Activated CD4-positive, alpha-beta T cell treated with anti-CD3 and anti-CD28 coated beads for 36 hours (primary cell): ENCODE results near the gene CCSER1. TPM values are rescaled to one million over a fixed set of nuclear protein-coding genes. Genes with fewer than 3 reads are reported as not detected.

ENCODE experiments used
- ATAC-seq: fragments of 200-7000 bp; cut with Tn5 transposase; one replicate; pipeline ENCODE4 v1.10.0; 2021; ENCODE audit warnings: mild to moderate bottlenecking, moderate library complexity
- CTCF ChIA-PET: fragments of 350-600 bp; sonication (Branson Sonifier 250); formaldehyde crosslinking; loops from one replicate; lab custom pipeline; 2021; ENCODE audit warnings: antibody characterized with exemption; lab: Charles Lee
- POLR2A ChIA-PET: fragments of 350-600 bp; sonication (Branson Sonifier 250); formaldehyde crosslinking; loops from one replicate; lab custom pipeline; 2021; ENCODE audit warnings: antibody characterized with exemption, inconsistent platforms; lab: Charles Lee
- DNase-seq: peaks from one replicate; pipeline ENCODE4 v3.0.0-alpha.2; 2020
- H3K27ac Mint-ChIP-seq: one replicate; pipeline ENCODE4 v1.8.0; 2021; ENCODE audit warnings: mixed read lengths
- H3K27me3 Mint-ChIP-seq: one replicate; pipeline ENCODE4 v1.8.0; 2021; ENCODE audit warnings: mixed read lengths
- H3K36me3 Mint-ChIP-seq: one replicate; pipeline ENCODE4 v1.8.0; 2021; ENCODE audit warnings: low read depth, mixed read lengths
- H3K4me1 Mint-ChIP-seq: one replicate; pipeline ENCODE4 v1.8.0; 2021; ENCODE audit warnings: mixed read lengths
- H3K4me3 Mint-ChIP-seq: one replicate; pipeline ENCODE4 v1.8.0; 2021; ENCODE audit warnings: mild to moderate bottlenecking, moderate library complexity, mixed read lengths
- H3K9me3 Mint-ChIP-seq: one replicate; pipeline ENCODE4 v1.8.0; 2021; ENCODE audit warnings: low read depth, mixed read lengths
- intact Hi-C, 2 experiments: fragments of 100-400 bp; cut with DNase I in 1 of 2; cut with micrococcal nuclease in 1 of 2; formaldehyde crosslinking; loops; one replicate each; pipeline versions ENCODE4 v1.14.2 to v1.15.1; 2022 to 2024; cut with DNase I, micrococcal nuclease
- total RNA-seq, 2 experiments: library from RNA; stranded (reverse); gene quantifications; one replicate each; pipeline ENCODE4 v1.2.3, GENCODE V29; 2021

Gene CCSER1
- total RNA-seq, 2 experiments from 2014 or later, result 0.14 TPM; not detected in 1

- intact Hi-C loops, result no loop called here
- ChIA-PET CTCF (no interaction called here), POLR2A (no interaction called here)
- Mint-ChIP-seq H3K4me3 (no peak overlapping the region), H3K27ac (no peak overlapping the region), H3K9me3 (no peaks in the 10 kb centered on the region), H3K4me1 (no peaks in the 10 kb centered on the region), H3K27me3 (no peaks in the 10 kb centered on the region), H3K36me3 (no peaks in the 10 kb centered on the region)
- ATAC-seq (no peak), DNase-seq (no peak)
Observed at GRCh38 chr4:90415116-90415515, 287.9 kb downstream of the CCSER1 start.

- CTCF ChIA-PET, result interaction anchor here (0.6 to 1.8 kb wide), 5 partner anchors 11 to 1675 kb away, joined by 3 to 10 read pairs (median 3); no protein-coding TSS in a partner anchor
- no peaks in the 10 kb centered on the region for H3K9me3 Mint-ChIP-seq
- H3K27ac Mint-ChIP-seq, result no peak overlapping the region
Observed at GRCh38 chr4:90419124-90419711, 292.0 kb downstream of the CCSER1 start.

GRCh38 chr4:90421161-90421560 is 294.0 kb downstream of the CCSER1 start:
- CTCF ChIA-PET, result no interaction called here
- DNase-seq (no peak), ATAC-seq (no peak)
- POLR2A ChIA-PET, result no interaction called here
- no peaks in the 10 kb centered on the region for H3K9me3 Mint-ChIP-seq
- no peaks in the 10 kb centered on the region for H3K27me3 Mint-ChIP-seq
- intact Hi-C loops, result no loop called here
- H3K4me1 Mint-ChIP-seq, result no peaks in the 10 kb centered on the region
- no peaks in the 10 kb centered on the region for H3K36me3 Mint-ChIP-seq
- no peak overlapping the region for H3K27ac Mint-ChIP-seq
- no peak overlapping the region for H3K4me3 Mint-ChIP-seq

More at GRCh38 chr4:90419124-90419711, 292.0 kb downstream of the CCSER1 start:
- no peak for ATAC-seq
- H3K36me3 Mint-ChIP-seq, result no peaks in the 10 kb centered on the region
- no peak for DNase-seq
- H3K4me1 Mint-ChIP-seq, result no peaks in the 10 kb centered on the region
- intact Hi-C loops, result loop anchor here in 1 of 2 experiments (2.0 kb wide), 1 partner anchor 1968 kb away; no protein-coding TSS in a partner anchor
- no peaks in the 10 kb centered on the region for H3K27me3 Mint-ChIP-seq
- H3K4me3 Mint-ChIP-seq, result no peak overlapping the region
- POLR2A ChIA-PET, result no interaction called here

- CTCF ChIA-PET, result no interaction called here
- no peaks in the 10 kb centered on the region for H3K36me3 Mint-ChIP-seq
- DNase-seq, result no peak
- H3K27ac Mint-ChIP-seq, result no peak overlapping the region
- no peaks in the 10 kb centered on the region for H3K27me3 Mint-ChIP-seq
- no peak for ATAC-seq
- H3K9me3 Mint-ChIP-seq, result no peaks in the 10 kb centered on the region
- no peaks in the 10 kb centered on the region for H3K4me1 Mint-ChIP-seq
- POLR2A ChIA-PET, result no interaction called here
- no peak overlapping the region for H3K4me3 Mint-ChIP-seq
- intact Hi-C loops, result no loop called here
Observed at GRCh38 chr4:90425893-90426292, 298.7 kb downstream of the CCSER1 start.

GRCh38 chr4:90438522-90438921 is 311.3 kb downstream of the CCSER1 start:
- H3K4me1 Mint-ChIP-seq, result no peaks in the 10 kb centered on the region
- intact Hi-C loops, result no loop called here
- CTCF ChIA-PET, result no interaction called here
- POLR2A ChIA-PET, result no interaction called here
- no peaks in the 10 kb centered on the region for H3K9me3 Mint-ChIP-seq
- no peaks in the 10 kb centered on the region for H3K27me3 Mint-ChIP-seq
- H3K4me3 Mint-ChIP-seq, result no peak overlapping the region
- H3K27ac Mint-ChIP-seq, result no peak overlapping the region
- no peaks in the 10 kb centered on the region for H3K36me3 Mint-ChIP-seq
- ATAC-seq, result no peak
- DNase-seq, result no peak

GRCh38 chr4:90441770-90442169 is 314.6 kb downstream of the CCSER1 start:
- ATAC-seq (no peak), DNase-seq (no peak)
- Mint-ChIP-seq H3K36me3 (no peaks in the 10 kb centered on the region), H3K4me3 (no peak overlapping the region), H3K27me3 (no peaks in the 10 kb centered on the region), H3K9me3 (no peaks in the 10 kb centered on the region), H3K27ac (no peak overlapping the region), H3K4me1 (no peaks in the 10 kb centered on the region)
- ChIA-PET POLR2A (no interaction called here), CTCF (no interaction called here)
- intact Hi-C loops, result no loop called here

GRCh38 chr4:90442619-90443018 is 315.4 kb downstream of the CCSER1 start:
- ChIA-PET POLR2A (no interaction called here), CTCF (no interaction called here)
- no peaks in the 10 kb centered on the region for H3K36me3 Mint-ChIP-seq
- no peaks in the 10 kb centered on the region for H3K27me3 Mint-ChIP-seq
- no peak for ATAC-seq
- H3K27ac Mint-ChIP-seq, result no peak overlapping the region
- DNase-seq, result no peak
- no peak overlapping the region for H3K4me3 Mint-ChIP-seq
- H3K4me1 Mint-ChIP-seq, result no peaks in the 10 kb centered on the region
- intact Hi-C loops, result no loop called here
- H3K9me3 Mint-ChIP-seq, result no peaks in the 10 kb centered on the region

- H3K4me1 Mint-ChIP-seq, result no peaks in the 10 kb centered on the region
- ChIA-PET CTCF (no interaction called here), POLR2A (no interaction called here)
- no peaks in the 10 kb centered on the region for H3K36me3 Mint-ChIP-seq
- DNase-seq (no peak), ATAC-seq (no peak)
- intact Hi-C loops, result no loop called here
- no peaks in the 10 kb centered on the region for H3K9me3 Mint-ChIP-seq
- no peak overlapping the region for H3K27ac Mint-ChIP-seq
- H3K4me3 Mint-ChIP-seq, result no peak overlapping the region
- no peaks in the 10 kb centered on the region for H3K27me3 Mint-ChIP-seq
Observed at GRCh38 chr4:90443231-90443630, 316.0 kb downstream of the CCSER1 start.

- Mint-ChIP-seq H3K4me1 (no peaks in the 10 kb centered on the region), H3K9me3 (no peaks in the 10 kb centered on the region), H3K27me3 (no peaks in the 10 kb centered on the region), H3K27ac (no peak overlapping the region), H3K4me3 (no peak overlapping the region), H3K36me3 (no peaks in the 10 kb centered on the region)
- ATAC-seq (no peak), DNase-seq (no peak)
- intact Hi-C loops, result no loop called here
- ChIA-PET CTCF (no interaction called here), POLR2A (no interaction called here)
Observed at GRCh38 chr4:90444904-90445303, 317.7 kb downstream of the CCSER1 start.

GRCh38 chr4:90445380-90445779 is 318.2 kb downstream of the CCSER1 start:
- intact Hi-C loops, result no loop called here
- Mint-ChIP-seq H3K4me1 (no peaks in the 10 kb centered on the region), H3K27me3 (no peaks in the 10 kb centered on the region), H3K9me3 (no peaks in the 10 kb centered on the region), H3K36me3 (no peaks in the 10 kb centered on the region), H3K27ac (no peak overlapping the region), H3K4me3 (no peak overlapping the region)
- DNase-seq, result no peak
- ChIA-PET CTCF (no interaction called here), POLR2A (no interaction called here)
- no peak for ATAC-seq

GRCh38 chr4:90449626-90450025 is 322.4 kb downstream of the CCSER1 start:
- no peaks in the 10 kb centered on the region for H3K9me3 Mint-ChIP-seq
- no peak for DNase-seq
- intact Hi-C loops, result no loop called here
- H3K27ac Mint-ChIP-seq, result no peak overlapping the region
- H3K4me3 Mint-ChIP-seq, result no peak overlapping the region
- POLR2A ChIA-PET, result no interaction called here
- ATAC-seq, result no peak
- no peaks in the 10 kb centered on the region for H3K27me3 Mint-ChIP-seq
- no peaks in the 10 kb centered on the region for H3K4me1 Mint-ChIP-seq
- CTCF ChIA-PET, result no interaction called here
- no peaks in the 10 kb centered on the region for H3K36me3 Mint-ChIP-seq

- no peak for ATAC-seq
- CTCF ChIA-PET, result no interaction called here
- POLR2A ChIA-PET, result no interaction called here
Observed at GRCh38 chr4:90456891-90457290, 329.7 kb downstream of the CCSER1 start.

More at GRCh38 chr4:90456891-90457290, 329.7 kb downstream of the CCSER1 start:
- no peak overlapping the region for H3K27ac Mint-ChIP-seq
- DNase-seq, result no peak
- intact Hi-C loops, result no loop called here
- H3K27me3 Mint-ChIP-seq, result no peaks in the 10 kb centered on the region
- H3K4me1 Mint-ChIP-seq, result no peaks in the 10 kb centered on the region
- no peak overlapping the region for H3K4me3 Mint-ChIP-seq
- peaks cover 2% of the 10 kb centered on the region for H3K9me3 Mint-ChIP-seq
- H3K36me3 Mint-ChIP-seq, result no peaks in the 10 kb centered on the region
